Globus pallidus (tissue), 1 donor: ENCODE measurements around the gene GALNT9.
"Not testable (repeated sequence)": the region's sequence is repeated elsewhere in the genome, so short reads cannot be mapped to it uniquely, and the experiment has no call there.

ENCODE experiments used
- DNase-seq: peaks from one replicate; pipeline ENCODE4 v3.0.0-alpha.2; 2015; ENCODE audit warnings: low spot score

GALNT9 gene

DNA sequence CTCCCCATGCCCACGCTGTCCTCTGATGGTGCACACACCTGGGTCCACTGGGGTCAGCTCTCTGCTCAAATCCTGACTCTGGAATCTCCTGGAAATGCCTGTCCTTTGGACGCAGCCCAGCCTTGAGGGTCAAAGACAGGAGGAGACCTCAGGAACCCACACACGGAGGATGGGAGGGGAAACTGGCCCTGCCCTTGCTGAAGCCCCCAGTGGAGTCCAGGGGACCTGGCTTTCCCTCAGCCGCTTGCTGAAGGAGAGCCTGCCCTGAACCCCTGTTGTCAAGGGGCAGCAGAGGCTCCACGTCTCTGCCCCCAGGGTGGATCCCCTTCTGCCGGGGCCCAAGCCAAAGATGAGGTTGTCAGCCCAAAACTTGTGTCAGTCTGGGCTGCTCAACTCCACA, 16.9 kb downstream of the GALNT9 start:
- no peak for DNase-seq

DNA sequence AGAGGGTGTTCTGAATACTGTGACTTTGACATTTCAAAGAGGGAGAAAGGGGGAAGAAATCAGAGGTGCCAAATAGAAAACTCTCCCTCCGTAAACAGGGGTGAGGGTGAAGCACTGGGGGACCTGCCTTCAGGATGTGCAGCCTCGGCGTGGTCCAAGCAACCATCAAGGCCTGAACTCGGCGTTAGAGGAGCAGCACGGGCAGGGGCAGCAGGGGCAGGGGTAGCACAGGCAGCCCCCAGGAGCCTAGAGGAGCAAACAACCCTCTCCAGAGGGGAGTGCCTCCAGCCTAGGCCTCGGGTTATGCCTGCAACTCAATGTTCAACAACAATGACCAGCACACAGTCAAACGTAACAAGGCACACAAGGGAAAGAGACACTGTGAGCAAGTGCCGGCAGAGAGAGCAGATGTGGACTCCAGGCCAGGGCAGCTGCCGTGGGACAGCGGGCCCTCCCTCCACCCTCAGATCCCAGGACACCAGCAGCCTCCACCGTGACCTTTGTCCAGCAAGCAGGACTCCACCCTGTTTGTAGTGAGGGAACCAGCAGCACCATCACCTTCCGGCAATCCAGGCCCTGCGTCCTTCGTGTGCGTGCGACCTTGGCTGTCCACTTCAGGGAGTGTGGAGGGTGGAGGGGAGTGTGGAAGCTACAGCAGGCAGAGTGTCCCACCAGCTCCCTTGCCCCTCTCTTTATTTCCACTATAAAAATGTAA, 18.0 kb downstream of the GALNT9 start:
- no peak for DNase-seq

DNA sequence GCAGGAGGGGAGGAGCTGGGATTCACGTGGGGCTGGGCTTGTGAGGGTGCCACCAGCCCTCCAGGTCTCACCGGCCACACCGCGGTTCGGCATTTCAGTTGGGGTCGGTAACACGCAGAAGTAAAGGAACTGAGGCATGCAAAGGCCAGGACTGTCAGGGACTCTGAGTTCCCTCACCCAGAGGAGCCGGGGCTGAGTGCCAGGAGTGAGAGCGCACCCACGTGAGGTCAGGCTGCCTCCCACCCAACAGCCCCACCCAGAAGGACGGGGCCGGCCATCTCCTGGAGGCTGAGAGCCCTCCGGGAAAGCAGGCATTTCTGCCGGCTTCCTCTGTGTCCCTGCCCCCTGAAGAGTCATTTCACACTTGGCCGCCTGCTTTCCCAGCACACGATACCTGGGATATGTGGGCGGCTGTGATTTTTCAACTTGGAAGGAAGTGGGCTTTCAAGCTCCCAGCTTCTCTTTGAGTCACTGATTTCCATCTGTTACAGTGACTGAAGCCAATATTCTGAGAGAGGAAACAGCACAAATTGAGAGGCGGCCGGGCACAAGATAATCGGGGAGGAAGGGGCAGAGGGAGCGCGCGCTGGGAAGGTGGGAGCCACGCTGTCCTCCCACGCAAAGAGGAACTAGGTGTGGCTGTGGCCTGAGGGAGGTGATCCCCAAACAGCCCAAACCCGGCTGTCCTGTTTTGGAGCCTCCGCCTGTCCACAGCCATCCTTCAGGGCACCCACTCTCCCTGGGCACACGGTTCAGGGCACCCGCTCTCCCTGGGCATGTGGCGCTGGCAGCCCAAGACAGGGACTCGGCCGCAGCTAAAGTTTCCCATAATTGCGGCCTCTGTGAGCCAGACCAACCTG, 19.0 kb downstream of the GALNT9 start:
- DNase-seq, result no peak

DNA sequence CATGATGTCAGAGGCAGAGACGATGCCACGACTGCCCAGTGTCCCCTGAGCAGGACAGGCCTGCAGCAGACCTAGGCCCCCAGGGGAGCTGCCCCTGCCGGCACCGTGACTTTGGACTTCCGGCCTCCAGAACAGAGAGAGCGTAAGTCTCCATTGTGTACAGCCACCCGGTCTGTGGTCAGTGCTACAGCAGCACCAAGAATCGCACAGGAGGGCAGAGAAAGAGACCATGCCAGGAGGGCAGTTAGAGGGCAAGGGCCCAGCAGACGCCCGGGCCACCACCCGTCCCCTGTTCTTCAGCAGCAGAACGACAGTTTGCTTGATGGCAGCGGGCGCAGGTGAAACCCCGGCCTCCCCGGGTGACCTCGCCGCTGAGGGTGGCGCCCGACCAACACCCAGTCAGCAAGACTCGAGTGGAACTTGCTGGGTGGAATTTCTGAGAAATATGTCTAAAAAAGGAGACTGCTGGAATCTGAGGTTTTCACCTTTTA, 19.7 kb downstream of the GALNT9 start:
- no peak for DNase-seq

DNA sequence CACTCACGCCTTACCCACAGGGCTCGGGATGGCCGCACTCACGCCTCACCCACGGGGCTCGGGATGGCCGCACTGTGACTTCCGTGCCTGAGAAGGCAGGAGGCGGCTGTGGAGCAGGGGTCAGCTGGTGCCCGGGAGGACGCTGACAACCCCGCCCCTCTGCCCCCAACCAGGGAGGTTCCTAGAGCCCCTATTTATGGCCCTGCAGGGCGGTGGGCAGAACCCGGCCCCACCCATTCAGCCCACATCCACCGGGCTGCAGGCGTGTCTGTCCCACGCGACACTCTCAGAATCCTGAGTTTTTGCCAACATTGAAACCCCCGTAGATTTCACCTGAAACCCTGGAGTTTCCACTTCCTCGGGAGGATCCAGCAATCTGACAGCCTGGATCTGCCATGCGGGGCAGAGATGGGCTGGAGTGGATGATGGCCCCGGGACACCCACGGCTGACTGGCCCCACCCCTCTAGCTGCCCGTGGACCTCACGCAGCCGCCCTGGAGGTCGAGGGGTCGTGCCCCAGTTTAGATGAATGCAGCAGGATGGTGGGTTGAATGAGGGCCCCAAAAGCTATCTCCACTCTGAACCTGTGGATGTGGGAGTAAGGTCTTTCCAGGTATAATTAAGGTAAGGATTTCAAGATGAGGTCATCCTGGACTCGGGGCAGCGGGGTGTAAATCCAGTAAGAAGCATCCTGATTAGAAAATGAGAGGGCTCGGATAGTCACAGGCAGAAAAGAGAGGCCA, 20.4 kb downstream of the GALNT9 start:
- no peak for DNase-seq

DNA sequence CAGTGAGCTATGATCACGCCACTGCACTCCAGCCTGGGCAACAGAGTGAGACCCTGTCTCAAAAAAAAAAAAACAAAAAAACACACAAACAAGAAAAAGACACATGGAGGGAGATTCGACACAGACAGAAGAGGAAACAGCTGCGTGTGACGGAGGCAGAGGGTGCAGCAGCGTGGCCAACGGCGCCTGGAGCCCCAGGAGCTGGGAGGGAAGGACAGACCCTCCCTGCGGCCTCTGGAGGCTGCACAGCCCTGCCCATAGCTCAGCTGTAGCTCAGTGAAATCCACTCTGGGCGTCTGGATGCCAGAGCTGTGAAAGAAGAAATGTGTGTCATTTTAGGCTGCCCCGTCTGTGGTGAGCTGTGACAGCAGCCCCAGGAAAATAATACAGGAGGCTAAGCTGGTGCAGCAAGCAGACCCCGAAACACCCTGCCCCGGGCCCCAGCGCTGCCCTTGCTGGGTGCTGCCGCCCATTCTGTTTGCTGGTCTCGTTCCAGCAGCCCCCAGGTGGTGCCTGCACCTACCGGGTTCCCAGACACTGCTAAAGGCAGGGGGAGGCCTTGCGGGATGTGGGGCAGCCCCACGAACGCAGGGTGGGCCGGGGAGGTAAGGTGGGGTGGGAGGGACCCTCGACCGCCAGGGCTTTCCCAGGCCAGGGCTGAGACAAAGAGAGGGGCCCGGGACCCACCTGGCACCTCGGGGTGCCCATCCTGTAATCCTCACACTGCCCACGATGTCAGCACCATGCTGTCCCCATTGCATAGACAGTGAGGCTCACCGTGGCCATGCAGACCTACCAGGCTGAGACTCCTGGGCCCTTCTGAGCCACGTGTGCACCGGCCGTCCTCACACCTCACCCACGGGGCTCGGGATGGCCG, 21.2 kb downstream of the GALNT9 start:
- no peak for DNase-seq

DNA sequence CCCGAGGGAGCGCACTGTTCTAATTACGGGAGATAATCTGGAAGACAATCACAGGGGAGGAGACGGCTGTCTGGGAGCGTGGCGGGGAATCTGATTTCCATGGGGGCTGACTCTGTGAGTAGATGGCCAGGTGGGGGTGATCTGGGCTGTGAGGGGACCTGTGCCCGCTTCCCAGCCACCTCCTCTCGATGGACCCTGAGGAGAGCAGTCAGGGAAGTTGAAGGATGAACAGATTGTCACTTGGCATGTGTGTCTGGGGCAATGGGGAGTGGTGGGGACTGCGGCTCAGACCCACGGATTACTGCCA, 22.6 kb downstream of the GALNT9 start:
- DNase-seq, result no peak

DNA sequence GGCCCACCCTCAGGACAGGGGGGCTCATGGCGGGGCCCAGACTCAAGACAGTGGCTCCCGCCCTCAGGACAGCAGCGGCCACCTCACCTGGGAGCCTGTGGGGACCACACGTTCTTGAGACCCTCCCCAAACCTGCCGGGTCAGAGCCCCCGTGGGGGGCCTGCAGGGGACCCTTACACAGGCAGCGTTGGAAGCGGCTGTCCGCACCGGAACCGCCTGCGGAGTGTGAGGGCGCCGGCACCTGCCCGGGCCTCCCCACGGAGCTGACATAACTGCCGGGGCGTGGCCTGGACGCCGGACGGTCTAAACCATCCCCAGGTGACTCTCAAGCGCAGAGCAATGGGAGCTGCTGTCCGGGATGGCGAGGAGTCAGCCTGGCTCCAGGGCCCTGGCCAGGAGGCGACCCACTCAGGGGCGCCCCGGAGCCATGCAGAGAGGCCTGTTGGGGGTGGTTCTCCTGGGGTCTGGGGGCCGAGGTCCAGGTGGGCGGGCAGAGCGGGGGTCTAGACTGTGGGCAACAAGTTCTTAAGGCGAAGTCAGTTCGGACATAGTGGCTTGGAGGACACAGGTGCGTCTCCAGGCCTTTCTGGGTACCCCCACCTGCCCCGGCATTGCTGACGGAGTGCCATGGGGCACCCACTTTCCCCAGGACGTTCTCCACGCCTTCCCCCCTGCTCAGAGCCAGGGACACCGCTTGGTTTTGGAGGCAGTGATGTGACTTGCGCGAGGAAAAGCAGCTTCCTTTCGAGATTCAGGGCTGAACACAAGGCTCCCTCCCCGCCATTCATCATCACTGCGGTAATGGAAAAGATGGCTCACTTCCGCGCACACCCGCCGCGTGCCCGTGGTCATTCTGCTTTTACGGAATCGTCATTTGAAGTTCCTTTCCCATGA, 23.2 kb downstream of the GALNT9 start:
- DNase-seq, result no peak

DNA sequence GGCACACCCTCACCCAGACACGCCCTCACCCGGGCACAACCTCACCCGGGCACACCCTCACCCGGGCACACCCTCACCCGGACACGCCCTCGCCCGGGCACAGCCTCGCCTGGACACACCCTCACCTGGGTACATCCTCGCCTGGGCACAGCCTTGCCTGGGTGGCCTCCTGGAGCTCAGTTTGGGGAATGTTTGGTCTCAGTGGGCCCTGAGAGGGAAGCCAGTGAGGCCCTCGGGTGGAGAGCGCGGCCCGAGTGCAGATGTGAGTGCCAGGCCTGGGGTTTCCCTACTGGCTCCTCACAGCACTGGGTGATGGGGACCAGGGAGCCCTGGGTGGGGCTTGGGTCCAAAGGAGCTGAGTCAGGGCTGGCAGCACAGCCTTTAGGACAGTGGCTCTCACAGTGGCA, 23.8 kb downstream of the GALNT9 start:
- no peak for DNase-seq

DNA sequence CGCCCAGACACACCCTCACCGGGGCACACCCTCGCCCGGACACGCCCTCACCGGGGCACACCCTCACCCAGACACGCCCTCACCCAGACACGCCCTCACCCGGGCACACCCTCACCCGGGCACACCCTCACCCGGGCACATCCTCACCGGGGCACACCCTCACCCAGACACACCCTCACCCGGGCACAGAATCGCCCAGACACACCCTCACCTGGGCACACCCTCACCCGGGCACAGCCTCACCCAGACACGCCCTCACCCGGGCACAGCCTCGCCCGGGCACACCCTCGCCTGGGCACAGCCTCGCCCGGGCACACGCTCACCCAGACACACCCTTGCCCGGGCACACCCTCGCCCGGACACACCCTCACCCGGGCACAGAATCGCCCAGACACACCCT, 24.5 kb downstream of the GALNT9 start:
- not testable (repeated sequence) for DNase-seq

DNA sequence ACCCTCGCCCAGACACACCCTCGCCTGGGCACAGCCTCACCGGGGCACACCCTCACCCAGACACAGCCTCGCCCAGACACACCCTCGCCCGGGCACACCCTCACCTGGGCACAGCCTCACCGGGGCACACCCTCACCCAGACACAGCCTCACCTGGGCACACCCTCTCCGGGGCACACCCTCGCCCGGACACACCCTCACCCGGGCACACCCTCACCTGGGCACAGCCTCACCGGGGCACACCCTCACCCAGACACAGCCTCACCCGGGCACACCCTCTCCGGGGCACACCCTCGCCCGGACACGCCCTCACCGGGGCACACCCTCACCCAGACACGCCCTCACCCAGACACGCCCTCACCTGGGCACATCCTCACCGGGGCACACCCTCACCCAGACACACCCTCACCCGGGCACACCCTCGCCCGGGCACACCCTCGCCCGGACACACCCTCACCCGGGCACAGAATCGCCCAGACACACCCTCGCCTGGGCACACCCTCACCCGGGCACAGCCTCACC, 25.5 kb downstream of the GALNT9 start:
- DNase-seq, result not testable (repeated sequence)

DNA sequence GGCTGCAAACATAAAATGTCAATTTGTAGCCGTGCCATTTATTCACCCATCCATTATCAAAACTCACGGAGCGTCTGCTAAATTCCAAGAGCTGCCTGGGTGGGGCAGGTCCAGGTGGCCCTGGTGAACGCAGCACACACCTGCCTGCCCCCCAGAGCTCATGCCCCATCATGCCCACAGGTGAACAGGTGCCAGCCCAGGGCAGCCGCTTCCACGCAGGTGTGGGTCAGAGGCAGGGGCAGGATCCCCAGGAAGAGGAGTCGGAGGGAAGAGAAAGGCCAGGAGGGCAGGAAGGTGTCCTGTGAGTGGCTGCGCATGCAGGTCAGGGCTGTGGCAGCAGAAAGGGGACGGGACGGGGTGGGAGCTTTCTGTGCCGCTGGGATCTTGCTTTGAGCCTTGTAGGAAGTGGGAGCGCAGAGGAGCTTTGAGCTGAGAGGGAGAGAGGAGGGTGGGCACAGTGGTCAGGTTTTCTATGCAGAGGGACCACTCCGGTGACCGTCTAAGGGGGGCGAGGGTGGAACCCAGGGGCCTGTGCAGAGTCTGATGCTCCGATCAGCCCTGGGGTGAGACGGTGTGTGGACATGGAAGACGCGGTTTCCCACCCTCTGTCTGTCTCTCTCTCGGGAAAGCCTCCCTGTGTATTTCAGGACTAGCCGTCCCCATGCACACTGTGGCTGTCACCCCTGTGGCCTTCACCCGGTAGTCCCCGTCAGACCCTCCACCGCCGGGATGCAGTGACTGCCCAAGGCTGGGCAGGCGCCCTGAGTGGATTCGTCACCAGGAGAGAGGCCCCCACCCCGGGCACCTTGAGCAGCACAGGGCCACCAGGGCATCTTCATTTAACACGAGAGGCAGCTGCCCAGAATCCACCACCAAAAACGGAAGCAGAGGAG, 26.7 kb downstream of the GALNT9 start:
- no peak for DNase-seq

DNA sequence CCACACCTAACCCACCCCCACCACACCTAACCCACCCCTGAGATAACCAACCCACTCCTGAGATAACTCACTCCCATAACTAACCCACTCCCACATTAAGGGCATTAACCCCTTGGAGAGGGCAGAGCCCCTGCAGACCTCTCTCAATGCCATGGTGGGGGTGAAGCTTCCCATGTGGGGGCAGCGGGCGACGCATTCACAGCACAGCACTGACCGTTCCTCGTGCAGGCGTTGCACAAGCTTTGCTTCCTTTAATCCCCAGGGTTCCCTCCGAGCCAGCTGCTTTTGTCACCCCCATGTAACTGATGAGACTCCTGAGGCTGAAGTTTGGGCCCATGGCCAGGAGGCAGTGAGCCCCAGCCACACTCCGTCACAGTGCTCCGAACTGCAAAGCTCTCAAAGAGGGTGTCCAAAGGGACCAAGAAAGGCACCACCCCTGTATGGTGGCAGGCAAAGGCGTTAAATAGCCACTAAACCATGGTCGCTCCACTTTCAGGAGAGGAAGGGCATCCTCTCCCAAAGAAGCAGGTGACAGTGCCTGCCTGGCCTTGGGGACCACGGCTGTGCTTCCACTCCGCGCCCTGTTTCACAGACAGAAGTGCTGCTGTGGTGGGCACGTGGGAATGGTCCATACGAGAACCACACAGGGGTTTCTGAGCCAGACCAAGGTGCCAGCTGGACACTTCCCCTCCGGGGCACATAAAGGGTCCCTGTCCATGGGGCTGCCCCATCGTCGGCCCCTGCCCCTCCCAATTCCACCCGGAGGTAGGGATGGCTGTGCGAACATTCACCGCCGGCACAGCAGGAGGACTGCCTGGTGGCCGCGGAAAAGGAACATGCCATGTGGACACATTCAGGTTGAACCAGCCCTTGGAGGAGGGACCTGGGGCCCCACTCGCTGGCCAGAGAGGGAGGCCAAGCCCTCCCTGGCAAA, 28.3 kb downstream of the GALNT9 start:
- DNase-seq, result no peak

DNA sequence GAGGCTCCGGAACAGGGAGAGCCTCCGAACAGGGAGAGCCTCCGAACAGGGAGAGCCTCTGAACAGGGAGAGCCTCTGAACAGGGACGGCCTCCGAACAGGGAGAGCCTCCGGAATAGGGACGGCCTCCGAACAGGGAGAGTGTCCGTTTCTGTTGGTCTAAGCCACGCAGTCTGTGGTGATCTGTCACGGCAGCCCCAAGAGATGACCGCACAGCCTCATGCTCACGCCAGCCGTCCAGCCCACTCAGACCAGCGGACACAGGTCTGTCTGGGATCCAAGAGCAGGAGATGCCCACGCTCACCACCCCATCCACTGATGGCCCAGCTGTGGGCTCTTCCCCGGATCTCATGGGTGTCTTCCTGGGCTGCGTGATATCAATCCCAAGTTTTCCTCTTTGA, 33.3 kb downstream of the GALNT9 start:
- no peak for DNase-seq

DNA sequence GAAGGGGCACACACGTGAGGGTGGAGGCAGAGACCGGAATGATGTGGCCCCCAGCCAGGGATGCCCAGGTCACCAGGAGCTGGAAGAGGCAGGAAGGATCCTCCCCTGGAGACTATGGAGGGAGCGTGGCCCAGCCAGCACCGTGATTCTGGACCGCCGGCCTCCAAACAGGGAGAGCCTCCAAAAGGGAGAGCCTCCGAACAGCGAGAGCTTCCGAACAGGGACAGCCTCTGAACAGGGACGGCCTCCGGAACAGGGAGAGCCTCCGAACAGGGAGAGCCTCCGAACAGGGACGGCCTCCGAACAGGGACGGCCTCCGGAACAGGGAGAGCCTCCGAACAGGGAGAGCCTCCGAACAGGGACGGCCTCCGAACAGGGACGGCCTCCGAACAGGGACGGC, 33.8 kb downstream of the GALNT9 start:
- DNase-seq, result not testable (repeated sequence)

DNA sequence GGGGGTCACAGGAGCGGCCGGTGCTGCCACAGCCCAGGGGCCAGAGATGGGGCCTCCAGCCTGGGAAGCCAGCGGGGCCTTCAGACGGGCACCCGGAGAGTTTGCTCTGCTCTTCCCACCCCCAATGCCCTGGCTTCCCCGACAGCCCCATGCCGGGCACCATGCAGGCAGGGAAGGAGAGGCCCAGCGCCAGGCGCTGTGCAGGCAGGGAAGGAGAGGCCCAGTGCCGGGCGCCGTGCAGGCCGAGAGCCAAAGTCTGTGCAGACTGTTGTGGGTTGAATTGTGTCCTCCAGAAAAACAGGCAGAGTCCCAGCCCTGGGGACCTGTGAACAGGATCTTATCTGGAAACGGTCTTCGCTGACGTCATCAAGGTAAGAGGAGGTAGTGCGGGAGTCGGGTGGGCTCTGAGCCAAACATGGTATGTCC, 34.3 kb downstream of the GALNT9 start:
- DNase-seq, result no peak

DNA sequence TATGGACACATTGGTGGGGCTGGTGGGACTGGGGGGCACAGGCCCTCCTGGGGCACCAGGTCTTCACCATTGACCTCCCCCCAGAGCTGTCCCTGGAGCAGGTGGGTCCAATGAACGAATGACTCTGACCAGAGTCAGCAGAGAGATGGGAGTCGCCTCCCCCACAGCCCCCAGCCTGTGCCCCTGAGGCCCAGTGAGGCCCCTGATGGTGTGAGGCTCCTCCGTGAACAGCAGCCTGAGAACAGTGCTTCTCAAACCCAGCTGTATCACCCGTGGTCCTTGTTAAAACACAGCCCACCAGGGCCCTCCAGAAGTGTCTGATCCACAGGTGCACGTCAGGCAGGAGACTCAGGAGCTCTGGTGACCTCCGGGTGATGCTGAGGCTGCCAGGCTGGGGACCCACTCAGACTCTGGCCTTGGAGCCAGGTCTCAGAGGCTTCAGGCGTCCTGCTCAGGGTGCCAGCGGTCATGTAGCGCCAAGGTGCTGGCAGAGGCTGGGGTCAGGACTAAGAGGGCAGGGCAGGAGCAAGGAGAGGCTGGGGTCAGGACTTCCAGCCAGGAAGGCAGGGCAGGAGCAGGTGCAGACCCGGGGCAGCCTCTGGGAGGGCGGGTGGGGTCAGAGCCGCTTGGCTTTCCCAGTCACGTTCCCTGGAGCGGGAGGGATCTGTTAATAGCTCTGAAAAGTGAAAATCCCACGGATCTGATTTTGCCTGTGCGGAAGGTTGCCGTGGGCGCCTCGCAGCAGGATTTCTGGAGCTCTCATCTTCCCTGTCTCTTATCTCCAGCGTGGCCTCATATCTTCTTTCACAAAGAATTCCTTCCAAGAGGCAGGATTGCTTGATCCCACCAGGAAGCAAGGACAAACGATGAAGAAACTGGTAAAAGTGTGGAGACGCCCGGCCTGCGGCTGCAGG, 35.0 kb downstream of the GALNT9 start:
- DNase-seq, result no peak
